ENCODE data around the gene NPAS1.

GRCh38 chr19:46980761-46981160 lies 38.9 kb upstream of the NPAS1 start:
- TF ChIP-seq POLR2A (IDR thresholded peaks at IDR 0.05) (no peak), CTCF (IDR thresholded peaks at IDR 0.05) (no peak)

Data from Peyer's patch (tissue), 4 donors.